Measurements from ENCODE around the gene SIVA1.

SIVA1 gene

DNA sequence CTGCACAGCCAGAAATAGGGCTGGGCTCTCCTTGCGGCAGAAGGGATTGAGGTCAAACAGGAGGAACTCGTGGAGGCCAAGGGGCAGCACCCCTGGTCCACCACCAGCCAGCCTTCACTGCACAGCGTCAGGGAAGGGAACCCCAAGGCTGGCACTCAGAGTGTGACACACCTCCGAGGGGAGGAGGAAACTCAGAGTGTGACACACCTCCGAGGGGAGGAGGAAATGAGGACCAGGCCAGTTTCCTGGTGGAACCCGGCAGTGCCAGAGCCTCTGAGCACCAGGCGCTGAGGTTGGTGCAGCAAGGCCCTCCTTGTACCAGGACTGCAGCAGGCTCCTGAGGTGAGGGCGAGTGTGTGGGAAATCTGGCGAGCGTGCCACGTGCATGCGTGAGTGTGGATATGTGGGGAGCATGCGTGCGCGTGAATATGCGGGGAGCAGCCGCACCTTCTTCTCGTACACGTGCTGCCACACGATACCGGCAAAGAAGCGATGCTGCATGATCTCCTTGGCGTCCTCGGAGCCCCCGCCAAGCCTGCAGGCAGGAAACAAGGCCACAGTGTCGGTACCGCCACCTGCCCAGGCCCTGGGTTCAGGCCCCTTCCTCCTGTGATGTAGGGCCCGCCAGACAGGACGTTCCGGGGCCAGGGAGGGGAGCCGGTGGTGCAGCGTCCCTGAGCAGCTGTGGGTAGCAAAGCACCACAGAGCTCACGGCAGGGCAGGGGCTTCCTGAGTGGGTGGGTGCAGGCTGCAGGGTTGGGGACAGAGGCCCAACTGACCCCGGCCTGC lies 19.2 kb downstream of the SIVA1 start:
- no peak for DNase-seq

DNA sequence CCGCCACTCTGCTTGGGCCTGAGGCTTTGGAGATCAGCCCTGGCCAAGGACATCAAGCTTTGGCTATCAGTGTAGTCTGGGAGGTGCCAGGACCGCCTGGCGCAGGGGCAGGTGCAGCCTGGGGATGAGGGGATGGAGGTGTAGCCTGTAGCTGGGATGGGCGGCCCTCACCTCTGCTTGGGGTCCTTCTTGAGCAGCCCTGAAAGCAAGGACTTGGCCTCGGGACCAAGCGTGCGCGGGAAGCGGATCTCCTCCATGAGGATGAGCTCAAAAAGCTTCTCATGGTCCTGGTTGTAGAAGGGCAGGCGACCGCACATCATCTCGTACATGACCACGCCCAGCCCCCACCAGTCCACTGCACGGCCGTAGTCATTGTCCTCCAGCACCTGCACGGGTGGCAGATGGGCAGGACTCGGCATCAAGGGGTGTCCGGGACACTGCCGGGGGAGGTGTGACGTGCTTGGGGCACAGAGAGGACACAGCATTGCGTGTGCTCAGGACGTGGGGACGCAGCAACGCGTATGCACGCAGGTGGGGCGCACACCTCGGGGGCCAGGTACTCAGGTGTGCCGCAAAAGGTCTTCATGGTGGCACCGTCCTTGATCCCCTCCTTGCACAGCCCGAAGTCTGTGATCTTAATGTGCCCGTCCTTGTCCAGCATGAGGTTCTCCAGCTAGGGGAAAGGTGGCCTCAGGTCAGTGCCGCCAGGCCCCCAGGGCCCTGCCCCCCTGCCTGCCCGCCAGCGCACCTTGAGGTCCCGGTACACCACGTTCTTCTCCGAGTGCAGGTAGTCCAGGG lies 20.0 kb downstream of the SIVA1 start:
- DNase-seq, result no peak

DNA sequence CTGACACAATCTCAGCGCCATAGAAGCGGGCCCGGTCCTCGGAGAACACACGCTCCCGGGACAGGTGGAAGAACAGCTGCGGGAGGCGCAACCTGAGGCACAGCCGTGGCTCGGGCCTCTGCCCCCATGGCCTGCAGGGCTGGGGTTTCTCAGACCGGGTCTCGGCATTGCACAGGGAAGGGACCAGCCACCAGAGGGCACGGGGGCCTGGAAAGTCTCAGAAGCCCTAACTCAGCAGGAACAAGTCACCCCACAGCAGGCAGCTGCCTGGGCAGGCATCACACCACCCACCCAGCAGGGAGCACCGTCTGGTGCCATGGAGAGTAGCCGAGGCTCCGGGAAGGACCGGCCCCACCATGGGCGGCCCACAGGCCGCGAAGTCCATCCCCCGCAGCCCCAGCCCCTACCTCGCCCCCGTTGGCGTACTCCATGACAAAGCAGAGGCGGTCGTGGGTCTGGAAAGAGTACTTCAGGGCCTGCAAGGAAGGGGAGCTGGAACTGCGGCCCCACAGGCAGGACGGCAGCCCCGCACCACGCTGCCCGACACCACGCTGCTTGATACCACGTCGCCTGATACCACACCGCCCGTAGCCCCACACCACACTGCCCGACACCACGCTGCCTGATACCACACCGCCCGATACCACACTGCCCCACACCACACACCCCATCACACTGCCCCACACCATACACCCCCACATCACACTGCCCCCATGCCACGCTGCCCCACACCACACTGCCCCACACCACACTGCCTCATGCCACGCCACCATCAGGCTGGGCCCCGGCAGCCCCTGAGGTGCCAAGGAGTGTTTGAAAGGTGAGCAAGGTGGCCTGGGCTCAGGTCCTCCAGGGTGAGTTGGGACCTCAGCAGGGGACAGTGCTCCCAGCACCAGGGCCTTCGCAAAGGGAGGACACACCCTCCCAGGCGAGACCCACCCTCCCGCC lies 20.8 kb downstream of the SIVA1 start:
- DNase-seq, result no peak

DNA sequence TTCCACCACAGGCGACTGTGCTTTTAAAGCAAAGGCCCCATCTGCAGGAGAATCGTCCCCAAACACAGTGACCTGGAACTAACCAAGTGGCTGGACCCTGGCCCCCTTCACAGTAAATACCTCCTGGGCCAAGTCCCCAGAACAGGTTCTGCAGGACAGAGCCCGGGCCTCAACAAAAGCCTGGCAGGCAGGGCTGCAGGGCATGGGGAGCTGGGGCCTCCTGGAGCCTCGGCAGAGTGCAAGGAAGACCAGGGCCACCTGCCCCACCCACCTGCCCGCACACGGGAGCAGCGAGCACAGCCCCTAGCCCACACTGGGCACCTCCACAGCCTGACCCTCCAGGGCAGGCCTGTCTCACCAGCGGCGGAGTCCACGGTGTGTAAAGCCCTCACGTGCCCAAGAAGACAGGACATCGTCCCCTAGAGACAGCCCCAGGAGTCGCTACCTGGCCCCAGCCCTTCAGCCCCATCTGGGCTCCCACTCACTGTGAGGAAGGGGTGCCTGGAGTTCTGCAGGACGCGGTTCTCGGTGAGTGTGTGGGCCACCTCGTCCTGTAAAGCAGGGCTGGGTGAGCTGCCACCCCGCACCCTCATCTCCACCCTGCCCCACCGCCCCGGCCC lies 21.6 kb downstream of the SIVA1 start:
- DNase-seq, result no peak

DNA sequence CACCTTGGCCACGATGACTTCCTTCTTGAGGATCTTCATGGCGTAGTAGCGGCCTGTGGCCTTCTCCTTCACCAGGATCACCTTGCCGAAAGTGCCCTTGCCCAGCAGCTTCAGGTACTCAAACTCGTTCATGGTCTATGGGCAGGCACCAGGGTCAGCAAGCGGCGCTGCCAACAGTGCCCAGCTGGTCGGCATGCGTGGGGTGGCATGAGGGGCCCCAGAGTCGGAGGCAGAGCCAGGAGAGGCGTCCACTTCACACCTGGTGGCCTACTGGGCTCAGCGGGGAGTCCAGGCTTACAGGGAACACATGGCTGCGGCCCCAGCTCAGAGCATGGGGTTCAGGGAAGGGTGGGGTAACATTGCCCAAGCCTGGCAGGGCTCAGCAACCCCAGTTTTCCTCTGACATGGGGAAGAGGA lies 22.1 kb downstream of the SIVA1 start:
- DNase-seq, result no peak

DNA sequence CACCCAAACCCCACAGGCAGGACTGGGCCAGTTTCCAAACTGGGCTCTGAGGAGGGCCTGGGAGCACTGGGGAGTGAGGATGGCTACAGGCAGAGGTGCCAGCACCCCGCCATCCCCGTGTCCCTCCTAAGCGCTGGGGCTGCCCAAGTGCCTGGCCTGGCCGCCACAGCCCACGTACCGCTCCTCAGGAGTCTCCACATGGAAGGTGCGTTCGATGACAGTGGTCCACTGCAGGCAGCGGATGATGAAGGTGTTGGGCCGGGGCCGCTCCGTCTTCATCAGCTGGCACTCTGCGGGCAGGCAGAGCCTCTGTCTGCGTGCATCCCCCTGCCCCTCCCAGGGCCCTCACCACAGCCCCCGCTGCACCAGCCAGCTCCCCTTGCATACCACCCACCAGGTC lies 23.5 kb downstream of the SIVA1 start:
- no peak for DNase-seq

DNA sequence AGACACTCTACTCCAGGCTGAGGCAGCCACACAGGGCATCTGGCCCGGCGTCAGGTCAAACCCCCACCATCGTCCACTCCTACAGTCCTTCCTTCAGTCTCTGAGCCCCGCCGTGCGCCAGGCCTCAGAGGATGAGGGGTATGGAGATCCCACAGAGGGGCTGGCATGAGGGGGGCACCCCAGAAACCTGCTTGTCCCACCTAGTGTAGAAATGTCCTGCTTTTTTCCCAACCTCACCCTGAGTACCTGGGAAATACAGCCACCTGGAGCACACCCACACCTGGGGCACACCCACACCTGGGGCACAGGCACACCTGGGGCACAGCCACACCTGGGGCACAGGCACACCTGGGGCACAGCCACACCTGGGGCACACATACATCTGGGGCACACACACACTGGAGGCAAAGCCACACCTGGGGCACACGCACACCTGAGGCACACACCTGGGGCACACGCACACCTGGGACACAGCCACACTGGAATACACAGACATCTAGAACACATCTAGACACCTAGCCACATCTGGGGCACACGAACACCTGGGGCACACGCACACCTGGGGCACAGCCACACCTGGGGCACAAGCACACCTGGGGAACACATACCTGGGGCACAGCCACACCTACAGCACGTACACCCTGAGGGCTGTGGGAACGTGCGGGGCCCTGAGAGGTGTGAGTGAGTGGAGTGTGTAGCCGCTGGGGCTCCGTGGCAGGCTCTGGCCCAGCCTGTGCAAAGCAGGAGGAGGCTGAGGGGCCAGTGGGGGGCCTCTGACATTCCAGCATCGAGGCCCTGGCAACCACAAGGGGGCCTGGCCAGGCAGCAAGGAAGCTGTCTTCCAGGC lies 24.2 kb downstream of the SIVA1 start:
- no peak for DNase-seq

DNA sequence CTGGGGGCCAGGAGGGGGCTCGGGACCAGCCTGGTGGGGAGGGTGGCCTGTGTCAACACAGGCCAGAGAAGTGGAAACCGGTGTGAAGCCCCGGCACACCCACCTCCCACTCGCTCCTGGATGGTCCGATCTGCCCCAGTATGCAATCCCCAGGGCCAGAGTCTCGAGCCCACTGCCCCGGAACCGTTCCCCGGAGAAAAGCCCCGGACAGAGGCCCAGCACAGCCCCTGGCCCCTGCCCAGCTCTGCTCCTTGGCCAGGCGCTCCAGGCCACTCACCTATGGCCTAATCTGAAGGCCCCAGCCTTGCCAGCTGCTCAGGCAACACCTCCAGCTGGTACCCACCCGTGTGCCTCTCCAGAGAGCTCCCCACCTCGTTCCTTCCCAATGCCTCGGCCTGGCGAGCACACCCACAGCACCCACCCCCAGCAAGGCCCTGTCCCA lies 24.9 kb downstream of the SIVA1 start:
- no peak for DNase-seq

DNA sequence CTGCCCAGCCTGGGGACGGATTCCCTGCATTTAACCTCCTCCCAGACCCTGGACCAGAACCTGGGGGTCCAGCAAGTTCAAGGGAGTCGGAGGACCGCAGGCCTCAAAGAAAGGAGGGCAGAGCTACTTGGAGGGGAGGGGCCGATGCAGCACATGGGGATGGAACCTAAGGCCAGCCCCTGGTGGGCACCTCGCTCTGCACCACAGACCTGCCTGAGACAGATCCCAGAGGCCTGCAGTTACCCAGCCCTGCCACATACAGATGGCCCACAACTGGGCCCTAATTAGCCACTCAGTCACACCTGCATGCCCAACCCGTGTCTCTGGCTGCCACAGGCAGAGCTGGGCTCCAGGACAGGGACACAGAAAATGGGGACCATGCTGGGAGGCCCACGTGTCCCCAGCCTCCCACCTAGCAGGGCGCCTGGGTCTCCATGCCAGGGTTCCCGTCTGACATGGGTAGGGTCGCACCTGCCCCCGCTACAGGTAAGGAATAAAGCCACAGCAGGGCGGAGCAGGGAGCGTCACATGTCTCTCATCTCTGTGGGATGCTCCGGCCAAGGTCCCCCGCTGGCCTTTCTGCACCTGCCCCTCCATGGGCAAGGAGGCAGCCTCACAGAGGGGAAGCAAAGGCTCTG lies 25.9 kb downstream of the SIVA1 start:
- no peak for DNase-seq

DNA sequence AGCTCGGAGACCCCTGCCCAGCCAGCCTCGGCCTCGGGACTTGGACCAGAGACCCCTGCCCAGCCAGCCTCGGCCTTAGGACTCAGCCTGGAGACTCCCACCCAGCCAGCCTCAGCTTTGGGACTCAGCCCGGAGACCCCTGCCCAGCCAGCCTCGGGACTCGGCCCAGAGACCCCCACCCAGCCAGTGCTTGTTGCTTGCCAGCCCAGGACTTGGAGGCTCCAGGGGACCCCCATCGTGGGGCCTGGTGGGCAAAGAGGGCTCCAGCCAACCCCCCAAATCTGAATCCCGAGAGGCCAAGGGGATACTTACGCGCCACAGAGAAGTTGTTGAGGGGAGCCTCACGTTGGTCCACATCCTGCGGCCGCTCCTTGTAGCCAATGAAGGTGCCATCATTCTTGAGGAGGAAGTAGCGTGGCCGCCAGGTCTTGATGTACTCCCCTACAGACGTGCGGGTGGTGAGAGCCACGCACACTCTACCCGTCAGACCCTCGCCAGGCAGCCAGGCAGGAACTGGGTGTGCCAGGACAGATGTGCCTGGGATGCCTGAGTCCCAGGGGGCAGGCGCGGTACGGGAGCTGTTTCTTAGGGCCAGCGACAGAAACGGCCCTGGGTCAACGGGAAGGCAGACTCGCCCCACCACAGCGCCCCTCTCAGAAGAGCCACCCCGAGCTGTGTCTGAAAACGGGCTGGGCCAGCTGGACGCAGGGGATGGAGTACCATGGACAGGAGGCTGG lies 27.0 kb downstream of the SIVA1 start:
- DNase-seq, result no peak

DNA sequence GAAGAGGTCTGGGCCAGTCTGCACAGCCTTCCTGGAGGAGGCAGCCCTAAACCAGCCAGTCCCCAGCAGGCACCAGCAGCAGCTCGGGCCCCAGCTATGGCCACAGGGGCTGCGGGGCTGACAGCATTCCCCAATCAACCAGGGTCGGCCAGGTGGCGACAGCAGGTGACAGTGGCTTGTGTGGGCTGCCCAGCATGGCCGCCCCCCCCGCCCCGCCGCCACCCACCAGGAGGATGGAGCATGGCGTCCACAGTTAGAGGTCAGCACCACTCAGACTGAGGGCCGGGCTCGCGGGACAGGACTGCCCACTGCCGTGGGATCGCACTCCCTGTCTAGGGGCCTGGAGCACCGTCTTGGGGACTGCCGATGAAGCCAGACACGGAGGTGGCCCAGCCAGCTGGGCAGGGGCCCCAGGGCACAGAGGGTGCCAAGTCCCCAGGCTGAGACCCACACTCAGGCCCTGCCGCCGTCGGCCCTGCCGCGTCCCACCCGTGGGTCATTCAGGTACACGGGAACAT lies 27.6 kb downstream of the SIVA1 start:
- no peak for DNase-seq

DNA sequence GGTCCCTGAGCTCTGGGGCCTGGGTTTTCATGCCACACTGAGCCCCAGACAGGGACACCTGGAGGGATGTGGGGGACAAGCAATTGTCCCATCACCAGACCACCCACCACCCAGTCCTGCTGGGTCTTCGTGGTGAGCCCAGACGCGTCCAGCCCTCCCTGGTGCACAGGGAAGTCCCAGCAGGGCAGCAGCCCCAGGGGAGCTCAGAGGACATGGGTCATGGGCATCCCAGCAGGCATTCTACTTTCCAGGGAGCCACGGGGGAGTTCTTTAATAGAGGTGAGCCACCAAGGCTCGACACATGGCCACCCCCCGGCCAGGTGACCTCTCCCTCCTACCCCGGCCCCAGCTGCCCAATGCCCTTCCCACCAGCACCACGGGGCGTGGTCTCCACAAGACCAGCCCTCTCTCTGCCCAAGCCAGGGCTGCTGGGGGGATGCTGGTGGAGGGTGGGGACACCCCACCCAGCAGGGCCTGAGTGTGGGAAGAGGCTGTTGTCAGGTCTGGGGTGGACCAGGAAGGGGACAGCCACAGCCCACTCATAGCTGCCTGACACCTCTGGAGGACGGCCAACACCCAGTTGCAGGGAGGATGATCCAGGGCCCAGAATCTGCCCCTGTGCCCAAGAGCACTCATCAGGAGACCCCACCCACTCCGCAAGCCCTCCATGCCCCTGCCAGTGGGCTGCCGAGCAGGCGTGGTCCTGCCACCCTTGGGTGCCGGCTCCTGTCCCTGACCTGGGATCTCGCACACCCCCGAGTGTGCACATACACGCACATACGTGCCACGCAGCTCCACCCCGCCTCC lies 28.5 kb downstream of the SIVA1 start:
- no peak for DNase-seq

DNA sequence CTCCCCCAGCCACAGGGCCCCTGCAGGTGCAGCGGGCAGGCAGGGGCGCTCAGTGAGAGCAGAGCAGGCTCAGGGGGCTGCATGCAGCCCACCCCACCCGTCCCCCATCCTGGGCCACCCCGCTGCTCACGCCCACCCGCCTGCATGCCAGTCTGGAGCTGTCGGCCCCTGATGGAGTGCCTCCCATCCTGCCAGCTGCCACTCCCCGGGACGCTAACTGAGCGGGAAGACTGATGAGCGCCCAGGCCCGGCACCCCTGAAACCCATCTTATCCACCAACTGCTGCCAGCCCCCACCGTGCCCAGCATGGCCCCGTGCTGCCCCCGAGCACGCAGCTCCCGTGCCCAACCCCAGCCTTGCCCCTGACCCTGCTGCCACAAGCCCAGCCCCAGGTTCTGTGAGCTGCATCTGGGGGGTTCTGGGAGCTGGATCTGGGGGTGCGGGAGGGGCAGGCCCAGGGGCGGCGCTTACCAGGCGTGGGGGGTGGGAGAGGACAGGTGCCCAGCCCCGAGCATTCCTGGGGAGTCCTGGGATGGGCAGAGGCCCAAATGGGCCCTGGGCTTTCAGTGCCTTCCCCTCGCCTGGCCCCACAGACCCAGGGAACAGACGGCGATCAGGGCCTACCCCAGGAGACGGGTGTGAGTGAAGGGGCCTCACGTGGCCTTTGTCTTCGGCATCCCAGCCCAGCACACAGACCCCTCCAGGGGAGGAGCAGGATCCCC lies 29.3 kb downstream of the SIVA1 start:
- no peak for DNase-seq

DNA sequence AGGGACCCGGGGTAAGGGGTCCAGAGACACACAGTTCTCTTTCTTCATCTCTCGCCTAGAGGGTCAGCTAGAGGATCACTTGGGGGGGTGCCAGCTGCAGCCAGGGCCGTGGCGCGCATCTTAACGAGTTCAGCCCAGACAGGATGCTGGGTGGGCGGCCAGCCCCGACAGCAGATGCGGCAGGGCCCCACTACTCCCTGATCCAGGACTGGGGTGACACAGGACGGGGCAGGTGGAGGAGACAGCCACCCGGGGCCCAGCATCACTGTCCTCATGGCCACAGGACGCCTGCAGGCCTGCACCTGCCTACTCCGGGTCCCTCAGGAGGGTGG lies 29.8 kb downstream of the SIVA1 start:
- no peak for DNase-seq

DNA sequence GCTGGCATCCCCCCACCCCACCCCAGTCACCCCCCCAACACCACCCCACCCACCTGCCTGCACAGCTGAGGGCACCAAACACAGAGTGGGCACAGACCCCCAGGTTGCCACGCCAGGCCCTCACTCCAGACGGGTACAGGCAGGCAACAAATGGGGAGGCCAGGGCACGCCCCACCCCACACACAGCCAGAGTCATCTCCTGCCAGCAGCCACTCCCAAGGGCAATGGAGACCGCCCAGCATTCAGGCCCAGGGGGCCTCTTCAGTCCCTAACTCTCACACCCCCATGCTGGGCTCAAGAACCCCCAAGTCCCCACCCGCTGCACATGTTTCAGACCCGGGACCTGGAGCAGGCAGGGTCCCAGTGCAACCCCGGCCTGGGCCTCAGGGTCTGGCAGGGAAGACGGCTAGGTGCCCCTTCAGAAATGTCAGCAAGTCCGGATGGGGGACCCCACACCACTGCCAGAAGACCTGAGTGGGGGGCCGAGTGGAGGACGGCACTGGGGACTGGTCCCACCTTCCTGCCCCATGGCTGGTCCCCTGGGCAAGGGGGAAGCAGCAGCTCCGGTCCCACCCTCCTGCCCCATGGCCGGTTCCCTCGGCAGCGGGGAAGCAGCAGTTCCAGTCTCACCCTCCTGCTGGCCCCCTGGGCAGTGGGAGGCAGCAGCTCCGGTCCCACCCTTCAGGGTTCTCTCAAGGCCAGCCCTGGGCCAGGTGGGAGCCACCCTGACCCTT lies 30.7 kb downstream of the SIVA1 start:
- DNase-seq, result no peak

DNA sequence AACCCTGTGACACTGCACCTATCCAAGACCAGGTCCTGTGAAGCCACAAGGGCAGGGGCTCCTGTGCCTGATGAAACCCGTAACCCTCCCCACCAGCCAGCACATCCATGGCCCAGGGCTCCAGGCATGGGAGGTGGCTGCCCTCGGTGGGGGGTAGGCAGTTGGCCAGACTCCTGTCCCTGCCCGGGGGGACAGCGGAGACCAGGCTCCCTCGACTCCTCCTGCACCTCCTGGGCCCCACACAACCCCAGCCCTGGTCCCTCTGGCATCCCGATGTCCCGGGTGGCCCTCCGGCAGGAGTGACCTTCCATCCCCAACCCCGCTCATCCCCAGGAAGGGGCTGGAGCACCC lies 31.2 kb downstream of the SIVA1 start:
- no peak for DNase-seq

DNA sequence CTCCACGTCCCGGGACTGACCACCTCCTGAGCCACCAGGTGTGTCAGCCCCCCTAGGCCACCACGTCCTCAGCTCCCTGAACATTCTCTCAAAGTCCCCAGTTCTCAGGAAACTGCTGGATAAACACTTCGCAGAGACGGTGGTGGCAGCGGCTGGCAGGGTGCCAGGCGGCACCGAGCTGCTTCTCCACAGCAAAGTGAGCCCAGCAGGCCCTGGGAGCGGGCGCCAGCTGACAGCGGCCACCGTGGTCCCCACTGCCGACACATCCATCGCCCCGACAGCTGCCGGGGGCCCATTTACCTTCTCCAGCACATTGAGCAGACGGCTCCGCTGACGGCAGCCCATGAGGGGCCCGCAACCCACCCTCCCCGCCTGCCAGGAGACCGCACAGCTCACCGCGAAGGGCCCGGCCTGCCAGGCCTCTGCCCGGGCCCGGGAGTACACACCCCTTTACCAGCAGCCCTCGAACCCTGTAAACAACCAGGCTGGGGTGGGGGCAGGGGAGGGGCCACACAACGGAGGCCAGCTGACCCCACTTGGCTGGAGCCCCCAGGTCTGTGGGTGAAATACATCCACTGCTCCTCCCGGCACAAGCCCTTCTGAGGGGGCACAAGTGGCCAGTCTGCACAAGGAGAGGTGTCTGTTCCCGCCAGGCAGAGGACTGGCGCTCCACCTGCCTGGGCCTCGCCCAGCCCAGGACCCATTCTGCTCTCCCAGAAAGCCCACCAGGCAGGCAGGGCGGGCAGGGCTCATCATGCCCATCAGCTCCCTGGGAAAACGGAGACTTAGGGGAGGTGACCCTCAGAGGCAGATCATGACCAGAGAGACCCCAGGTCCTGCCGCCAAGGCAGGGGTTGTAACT lies 32.1 kb downstream of the SIVA1 start:
- DNase-seq, result no peak

Data from stimulated activated CD8-positive, alpha-beta memory T cell treated with anti-CD3 and anti-CD28 coated beads, Interleukin-4, amount 100 ng/mL, for 48 hours (primary cell).